H1 (cell line): ENCODE data around the gene SLC24A3. TPM values are rescaled to one million over a fixed set of nuclear protein-coding genes. Genes with fewer than 3 reads are reported as not detected.

ENCODE experiments used
- SP1 ChIP-seq: IDR thresholded peaks from 2 replicates; pipeline ENCODE4 v1.6.1; 2011; ENCODE audit warnings: low read depth, low read length
- SP2 ChIP-seq: IDR thresholded peaks from 2 replicates; pipeline ENCODE4 v1.6.1; 2012; ENCODE audit warnings: mild to moderate bottlenecking, low read length, inconsistent platforms
- polyA plus RNA-seq, 7 experiments: library from polyadenylated mRNA; depleted of rRNA in 3 of 7; stranded (reverse) in 5 of 7; unstranded in 2 of 7; fragments of >200 nt in 5 of 7; fragments of 200-250 nt in 2 of 7; gene quantifications; 1 replicate in 5 of 7; 2 replicates in 1 of 7; 4 replicates in 1 of 7; pipeline versions ENCODE4 v1.2.1 to v1.2.3, GENCODE V29; 2011 to 2013; ENCODE audit warnings: missing spikeins in 2 of 7, mixed read lengths in 2 of 7
- total RNA-seq: library from RNA; stranded (reverse); fragmentation: NEBNext Ultra II Directional; extraction: Animal tissue kit (Norgen Biotek cat#: 25700); gene quantifications from 2 replicates; pipeline ENCODE4 v1.2.1, GENCODE V29; 2021
- TF ChIP-seq, protein P1 (sequence below): fragments of 300-600 bp; sonication (generic); IDR thresholded peaks from 2 replicates; pipeline ENCODE4 v1.7.1; 2012; ENCODE audit warnings: low read length, moderate library complexity, mild to moderate bottlenecking, inconsistent platforms; ENCODE audit not compliant: insufficient replicate concordance

SLC24A3 gene
- total and polyA plus RNA-seq, 2 of the 8 experiments (the other 6 are each of a cell fraction or from before 2014, with no cell fraction given) = 4.5 to 6.3 TPM

DNA sequence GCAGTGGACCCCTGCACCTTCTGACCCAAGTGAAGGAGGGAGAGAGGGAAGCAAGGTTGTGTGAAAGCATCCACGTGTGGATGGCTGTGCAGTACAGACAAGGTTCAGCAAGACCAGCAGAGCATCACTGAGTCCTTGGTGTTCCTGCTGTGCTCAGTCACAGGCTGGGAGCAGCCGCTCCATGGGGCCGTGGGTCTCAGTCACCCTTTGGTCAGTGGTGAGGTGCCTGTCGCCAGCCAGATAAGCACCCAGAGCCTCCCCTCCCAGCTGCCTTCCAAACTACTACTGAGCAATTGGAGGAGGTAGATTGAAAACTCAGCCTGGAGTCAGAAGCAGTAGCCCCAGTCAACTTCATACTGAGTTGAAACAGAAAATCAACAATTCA, 218.9 kb downstream of the SLC24A3 start (continued):
- TF ChIP-seq SP1 (no peak), SP2 (no peak)
- TF ChIP-seq, protein P1, sequence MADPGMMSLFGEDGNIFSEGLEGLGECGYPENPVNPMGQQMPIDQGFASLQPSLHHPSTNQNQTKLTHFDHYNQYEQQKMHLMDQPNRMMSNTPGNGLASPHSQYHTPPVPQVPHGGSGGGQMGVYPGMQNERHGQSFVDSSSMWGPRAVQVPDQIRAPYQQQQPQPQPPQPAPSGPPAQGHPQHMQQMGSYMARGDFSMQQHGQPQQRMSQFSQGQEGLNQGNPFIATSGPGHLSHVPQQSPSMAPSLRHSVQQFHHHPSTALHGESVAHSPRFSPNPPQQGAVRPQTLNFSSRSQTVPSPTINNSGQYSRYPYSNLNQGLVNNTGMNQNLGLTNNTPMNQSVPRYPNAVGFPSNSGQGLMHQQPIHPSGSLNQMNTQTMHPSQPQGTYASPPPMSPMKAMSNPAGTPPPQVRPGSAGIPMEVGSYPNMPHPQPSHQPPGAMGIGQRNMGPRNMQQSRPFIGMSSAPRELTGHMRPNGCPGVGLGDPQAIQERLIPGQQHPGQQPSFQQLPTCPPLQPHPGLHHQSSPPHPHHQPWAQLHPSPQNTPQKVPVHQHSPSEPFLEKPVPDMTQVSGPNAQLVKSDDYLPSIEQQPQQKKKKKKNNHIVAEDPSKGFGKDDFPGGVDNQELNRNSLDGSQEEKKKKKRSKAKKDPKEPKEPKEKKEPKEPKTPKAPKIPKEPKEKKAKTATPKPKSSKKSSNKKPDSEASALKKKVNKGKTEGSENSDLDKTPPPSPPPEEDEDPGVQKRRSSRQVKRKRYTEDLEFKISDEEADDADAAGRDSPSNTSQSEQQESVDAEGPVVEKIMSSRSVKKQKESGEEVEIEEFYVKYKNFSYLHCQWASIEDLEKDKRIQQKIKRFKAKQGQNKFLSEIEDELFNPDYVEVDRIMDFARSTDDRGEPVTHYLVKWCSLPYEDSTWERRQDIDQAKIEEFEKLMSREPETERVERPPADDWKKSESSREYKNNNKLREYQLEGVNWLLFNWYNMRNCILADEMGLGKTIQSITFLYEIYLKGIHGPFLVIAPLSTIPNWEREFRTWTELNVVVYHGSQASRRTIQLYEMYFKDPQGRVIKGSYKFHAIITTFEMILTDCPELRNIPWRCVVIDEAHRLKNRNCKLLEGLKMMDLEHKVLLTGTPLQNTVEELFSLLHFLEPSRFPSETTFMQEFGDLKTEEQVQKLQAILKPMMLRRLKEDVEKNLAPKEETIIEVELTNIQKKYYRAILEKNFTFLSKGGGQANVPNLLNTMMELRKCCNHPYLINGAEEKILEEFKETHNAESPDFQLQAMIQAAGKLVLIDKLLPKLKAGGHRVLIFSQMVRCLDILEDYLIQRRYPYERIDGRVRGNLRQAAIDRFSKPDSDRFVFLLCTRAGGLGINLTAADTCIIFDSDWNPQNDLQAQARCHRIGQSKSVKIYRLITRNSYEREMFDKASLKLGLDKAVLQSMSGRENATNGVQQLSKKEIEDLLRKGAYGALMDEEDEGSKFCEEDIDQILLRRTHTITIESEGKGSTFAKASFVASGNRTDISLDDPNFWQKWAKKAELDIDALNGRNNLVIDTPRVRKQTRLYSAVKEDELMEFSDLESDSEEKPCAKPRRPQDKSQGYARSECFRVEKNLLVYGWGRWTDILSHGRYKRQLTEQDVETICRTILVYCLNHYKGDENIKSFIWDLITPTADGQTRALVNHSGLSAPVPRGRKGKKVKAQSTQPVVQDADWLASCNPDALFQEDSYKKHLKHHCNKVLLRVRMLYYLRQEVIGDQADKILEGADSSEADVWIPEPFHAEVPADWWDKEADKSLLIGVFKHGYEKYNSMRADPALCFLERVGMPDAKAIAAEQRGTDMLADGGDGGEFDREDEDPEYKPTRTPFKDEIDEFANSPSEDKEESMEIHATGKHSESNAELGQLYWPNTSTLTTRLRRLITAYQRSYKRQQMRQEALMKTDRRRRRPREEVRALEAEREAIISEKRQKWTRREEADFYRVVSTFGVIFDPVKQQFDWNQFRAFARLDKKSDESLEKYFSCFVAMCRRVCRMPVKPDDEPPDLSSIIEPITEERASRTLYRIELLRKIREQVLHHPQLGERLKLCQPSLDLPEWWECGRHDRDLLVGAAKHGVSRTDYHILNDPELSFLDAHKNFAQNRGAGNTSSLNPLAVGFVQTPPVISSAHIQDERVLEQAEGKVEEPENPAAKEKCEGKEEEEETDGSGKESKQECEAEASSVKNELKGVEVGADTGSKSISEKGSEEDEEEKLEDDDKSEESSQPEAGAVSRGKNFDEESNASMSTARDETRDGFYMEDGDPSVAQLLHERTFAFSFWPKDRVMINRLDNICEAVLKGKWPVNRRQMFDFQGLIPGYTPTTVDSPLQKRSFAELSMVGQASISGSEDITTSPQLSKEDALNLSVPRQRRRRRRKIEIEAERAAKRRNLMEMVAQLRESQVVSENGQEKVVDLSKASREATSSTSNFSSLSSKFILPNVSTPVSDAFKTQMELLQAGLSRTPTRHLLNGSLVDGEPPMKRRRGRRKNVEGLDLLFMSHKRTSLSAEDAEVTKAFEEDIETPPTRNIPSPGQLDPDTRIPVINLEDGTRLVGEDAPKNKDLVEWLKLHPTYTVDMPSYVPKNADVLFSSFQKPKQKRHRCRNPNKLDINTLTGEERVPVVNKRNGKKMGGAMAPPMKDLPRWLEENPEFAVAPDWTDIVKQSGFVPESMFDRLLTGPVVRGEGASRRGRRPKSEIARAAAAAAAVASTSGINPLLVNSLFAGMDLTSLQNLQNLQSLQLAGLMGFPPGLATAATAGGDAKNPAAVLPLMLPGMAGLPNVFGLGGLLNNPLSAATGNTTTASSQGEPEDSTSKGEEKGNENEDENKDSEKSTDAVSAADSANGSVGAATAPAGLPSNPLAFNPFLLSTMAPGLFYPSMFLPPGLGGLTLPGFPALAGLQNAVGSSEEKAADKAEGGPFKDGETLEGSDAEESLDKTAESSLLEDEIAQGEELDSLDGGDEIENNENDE = no peak
